GM18873 (cell line): ENCODE measurements around the gene SLC25A26.
"Not testable (repeated sequence)": the region's sequence is repeated elsewhere in the genome, so short reads cannot be mapped to it uniquely, and the experiment has no call there.

Source experiments
- ATAC-seq: cut with Tn5 transposase; IDR thresholded peaks from one replicate; pipeline ENCODE4 v1.9.1; 2021; ENCODE audit warnings: mild to moderate bottlenecking, moderate library complexity, moderate number of reproducible peaks; ENCODE audit not compliant: unreplicated experiment, low FRiP score

The SLC25A26 gene

DNA sequence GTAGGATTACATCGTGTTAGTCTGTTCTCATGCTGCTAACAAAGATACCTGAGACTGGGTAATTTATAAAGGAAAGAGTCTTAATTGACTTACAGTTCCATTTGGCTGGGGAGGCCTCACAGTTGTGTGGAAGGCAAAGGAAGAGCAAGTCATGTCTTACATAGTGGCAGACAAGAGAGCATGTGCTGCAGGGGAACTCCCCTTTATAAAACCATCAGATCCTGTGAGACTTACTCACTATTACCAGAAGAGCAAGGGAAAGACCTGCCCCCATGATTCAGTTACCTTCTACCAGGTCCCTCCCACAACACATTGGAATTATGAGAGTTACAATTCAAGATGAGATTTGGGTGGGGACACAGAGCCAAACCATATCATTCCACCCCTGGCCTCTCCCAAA is 3.4 kb downstream of the SLC25A26 start:
- no peak for ATAC-seq

DNA sequence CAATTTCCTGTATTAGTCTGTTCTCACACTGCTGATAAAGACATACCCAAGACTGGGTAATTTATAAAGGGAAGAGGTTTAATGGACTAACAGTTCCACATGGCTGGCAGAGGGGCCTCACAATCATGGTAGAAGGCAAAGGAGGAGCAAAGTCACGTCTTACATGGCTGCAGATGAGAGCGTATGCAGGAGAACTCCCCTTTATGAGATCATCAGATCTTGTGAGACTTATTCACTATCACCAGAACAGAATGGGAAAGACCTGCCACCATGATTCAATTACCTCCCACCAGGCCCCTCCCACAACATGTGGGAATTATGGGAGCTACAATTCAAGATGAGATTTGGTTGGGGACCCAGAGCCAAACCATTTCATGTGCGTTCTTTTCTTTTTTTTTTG is 5.3 kb downstream of the SLC25A26 start:
- ATAC-seq = not testable (repeated sequence)

DNA sequence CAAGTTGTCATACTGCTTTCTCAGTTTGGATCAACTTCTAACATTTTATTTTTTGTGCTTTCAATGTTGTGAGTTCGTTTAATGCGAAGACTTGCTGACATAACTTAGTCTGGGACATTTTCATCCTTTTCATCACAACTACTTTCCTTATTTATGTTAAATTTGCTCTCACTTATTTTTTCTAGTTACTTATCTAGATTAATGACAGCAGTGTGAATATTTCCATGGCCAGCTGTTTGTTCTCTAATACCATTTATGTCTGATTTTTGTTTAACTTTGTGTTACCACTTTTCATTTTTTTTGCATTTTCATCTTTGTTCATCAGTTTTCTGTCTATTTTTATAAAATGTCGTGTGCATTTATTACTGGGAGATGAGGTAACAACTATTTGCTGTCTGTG is 6.2 kb downstream of the SLC25A26 start:
- no peak for ATAC-seq

DNA sequence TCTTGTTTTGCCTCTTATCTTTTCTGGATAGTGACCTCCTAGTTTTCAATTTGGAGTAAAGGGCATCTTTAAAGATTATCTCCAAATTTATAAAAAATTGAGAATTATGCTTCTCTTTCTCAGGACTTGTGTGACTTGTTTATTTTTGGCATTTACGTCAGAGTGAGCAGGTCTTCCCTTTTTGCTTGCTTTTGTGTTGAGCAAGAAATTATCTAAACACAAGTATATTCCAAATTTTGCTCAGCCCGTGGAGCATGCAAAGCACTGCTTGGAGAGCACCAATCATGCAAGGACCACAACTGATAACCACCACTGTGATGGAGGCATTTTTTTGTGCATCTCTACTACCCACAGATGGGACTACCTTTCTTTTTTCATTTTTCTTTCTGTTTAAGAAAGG is 7.1 kb downstream of the SLC25A26 start:
- no peak for ATAC-seq

- ATAC-seq = no peak
Measured at GRCh38 chr3:66228707-66229106, 7.9 kb downstream of the SLC25A26 start.

DNA sequence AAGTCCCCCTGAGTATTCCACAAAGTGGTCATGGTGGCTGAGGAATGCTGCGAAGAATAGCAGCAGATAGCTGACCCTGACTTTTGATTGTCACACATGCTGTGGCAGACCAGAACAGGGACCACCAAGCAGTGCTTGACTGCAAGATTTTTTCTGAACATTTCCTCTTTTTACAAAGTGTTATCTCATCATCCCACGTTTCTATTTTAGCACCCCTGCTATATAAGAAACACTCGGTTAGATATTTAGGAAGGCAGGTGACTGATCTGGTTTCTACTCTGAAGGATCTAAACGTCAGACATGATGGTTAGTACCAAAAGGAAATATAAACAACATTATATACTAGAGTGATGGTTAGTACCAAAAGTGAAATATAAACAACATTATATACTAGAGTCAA is 9.1 kb downstream of the SLC25A26 start:
- ATAC-seq = no peak

GRCh38 chr3:66233033-66233432 is 12.2 kb downstream of the SLC25A26 start:
- no peak for ATAC-seq

DNA sequence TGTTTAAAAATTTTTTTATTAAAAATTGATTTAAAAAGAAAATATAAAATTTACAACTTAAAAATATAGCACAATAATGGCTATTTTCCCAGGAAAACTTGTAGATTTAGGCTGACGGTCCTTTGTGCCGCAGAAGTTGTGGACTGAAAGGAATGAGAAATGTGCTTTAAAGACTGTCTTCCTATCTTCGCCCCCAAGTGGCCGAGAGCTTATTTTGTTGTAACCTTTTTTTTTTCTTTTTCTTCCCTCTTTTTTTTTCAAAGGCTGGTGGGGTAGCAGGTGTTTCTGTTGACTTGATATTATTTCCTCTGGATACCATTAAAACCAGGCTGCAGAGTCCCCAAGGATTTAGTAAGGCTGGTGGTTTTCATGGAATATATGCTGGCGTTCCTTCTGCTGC is 15.5 kb downstream of the SLC25A26 start:
- no peak for ATAC-seq

- no peak for ATAC-seq
Measured at GRCh38 chr3:66237552-66237951, 16.8 kb downstream of the SLC25A26 start.

- ATAC-seq = no peak
Measured at GRCh38 chr3:66239513-66240123, 18.8 kb downstream of the SLC25A26 start.

GRCh38 chr3:66241466-66241865 is 20.7 kb downstream of the SLC25A26 start:
- ATAC-seq = no peak

DNA sequence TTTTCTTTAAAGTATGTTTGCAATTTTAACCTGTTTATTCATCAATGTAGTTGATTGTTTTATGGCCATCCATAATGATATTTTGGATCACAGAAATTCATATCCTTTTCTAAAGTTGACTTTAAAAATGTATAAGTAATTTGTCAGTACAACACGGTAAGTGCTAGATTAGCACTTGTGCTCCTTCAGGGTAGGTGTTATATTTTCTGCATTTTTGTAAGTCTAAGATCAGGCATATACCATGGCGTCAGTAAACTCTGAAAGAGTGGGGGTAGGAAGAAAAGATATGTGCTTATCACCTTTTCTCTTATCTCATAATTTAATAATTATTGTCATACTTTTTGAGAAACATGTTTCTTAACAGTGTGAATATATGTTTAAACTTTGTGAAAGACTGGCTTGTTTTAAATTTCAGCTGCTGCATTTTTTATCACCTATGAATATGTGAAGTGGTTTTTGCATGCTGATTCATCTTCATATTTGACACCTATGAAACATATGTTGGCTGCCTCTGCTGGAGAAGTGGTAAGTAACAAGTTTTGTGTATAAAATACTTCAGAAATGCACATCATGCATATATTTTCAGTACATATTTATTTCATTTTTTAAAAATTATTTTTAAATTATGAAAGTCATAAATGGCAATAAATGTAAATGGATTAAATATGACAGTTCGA is 22.1 kb downstream of the SLC25A26 start:
- no peak for ATAC-seq

DNA sequence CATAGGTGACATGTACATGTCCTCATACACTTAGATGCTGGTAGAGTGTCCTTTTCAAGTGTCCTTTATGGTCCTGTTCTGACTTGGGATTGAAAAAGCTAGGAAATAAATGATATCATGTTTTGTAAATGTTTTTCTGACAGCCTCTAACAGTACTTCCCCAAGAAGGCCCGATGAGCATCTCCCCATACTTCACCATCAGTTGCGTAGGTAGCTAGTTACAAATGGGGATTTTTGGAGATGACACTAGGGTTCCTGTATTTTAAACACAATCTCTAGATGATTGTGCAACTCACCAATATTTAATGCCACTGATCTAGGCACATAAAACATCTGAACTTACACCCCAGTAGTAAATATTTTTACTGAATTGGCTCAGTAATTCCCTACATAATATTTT is 27.8 kb downstream of the SLC25A26 start:
- no peak for ATAC-seq

GRCh38 chr3:66253790-66254620 is 33.2 kb downstream of the SLC25A26 start:
- ATAC-seq = no peak

GRCh38 chr3:66255865-66256264 is 35.1 kb downstream of the SLC25A26 start:
- no peak for ATAC-seq

DNA sequence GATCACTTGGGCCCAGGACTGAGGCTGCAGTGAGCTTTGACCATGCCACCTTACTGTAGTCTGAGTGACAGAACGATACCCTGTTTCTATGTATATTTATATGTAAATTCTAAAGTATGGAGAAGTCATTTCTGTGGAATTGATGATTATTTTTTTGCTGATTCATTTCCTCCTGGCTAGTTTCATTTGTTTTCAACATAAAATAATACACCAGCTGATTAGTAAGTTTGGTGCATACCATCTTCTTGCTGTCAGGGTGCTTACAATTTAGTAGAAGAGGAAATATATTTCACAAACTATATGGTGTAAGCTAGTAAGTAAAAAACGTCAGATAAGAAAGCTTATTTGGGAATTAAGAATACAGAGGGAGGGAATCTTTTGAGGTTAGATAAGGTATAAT is 36.0 kb downstream of the SLC25A26 start:
- ATAC-seq = no peak

DNA sequence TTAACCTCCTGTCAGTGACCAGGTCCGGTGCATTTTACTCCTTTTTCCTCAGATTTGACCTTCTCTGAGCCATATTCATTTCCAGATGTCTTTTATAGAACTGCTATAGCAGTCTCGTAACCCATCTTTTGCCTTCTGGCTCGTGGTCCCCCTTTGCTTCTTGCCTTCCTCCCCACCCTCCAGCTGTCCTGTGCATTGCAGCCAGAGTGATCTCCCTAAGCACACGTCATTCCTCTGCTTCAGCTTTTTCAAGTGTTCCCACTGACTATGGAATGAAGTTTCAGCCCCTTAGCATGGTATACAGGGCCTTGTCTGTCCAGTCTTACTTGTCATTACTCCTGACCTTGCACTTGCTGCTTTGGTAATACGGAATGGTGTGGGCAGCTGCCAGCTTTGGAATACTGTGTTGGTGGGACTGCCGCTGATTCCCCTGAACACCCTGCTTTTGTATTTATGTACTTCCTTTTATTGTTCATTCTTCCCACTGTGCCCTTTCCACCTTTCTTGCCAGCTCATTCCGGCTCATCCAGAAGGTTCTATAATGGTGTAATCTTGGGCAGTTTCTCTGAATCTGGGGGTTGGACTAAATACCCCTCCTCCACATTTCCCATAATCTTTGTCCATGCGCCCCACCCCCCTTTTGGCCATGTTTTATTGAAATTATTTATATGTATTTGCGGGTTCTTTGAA is 38.9 kb downstream of the SLC25A26 start:
- ATAC-seq = no peak

GRCh38 chr3:66260431-66260830 is 39.6 kb downstream of the SLC25A26 start:
- no peak for ATAC-seq

GRCh38 chr3:66261355-66261754 is 40.6 kb downstream of the SLC25A26 start:
- ATAC-seq = no peak

DNA sequence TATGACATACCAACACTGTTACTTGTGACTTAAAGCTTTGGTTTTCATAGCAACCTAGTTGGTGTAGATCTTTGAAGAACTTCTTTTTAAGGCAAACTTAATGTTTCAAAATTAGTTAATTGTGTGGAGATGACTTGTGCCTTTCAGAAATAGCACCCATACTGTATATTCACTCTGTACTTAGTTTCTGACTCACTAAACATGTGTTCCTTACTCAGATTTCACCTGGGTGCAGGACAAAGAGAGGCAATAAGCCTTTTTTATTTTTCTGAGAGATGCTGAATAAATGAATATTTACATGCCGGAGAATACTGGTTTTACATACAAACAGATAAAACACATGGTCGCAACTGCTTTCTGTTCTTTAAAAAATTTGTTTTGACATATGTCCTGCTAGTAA is 44.8 kb downstream of the SLC25A26 start:
- ATAC-seq = no peak

DNA sequence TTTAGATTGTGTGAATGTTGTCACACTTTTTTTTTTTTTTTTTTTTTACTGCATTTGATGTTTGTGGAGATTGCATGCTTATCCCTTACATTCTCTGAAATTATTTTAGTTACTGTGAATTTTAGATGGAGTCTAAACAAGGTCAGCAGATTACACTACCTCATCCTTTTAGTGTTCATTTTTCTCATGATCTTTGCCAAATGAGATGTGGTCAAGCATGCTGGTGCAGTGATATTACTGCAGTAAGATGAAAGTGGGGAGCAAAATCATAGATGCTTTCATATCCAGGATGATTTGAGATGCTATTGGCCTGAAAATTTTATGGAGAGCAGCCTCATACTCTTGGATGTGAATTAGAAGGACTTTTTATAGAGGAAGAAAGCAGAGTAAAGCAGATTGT is 45.8 kb downstream of the SLC25A26 start:
- ATAC-seq = no peak
